Measurements from ENCODE around the gene AP1AR. TPM values are rescaled to one million over a fixed set of nuclear protein-coding genes. Genes with fewer than 3 reads are reported as not detected.

AP1AR gene
- total RNA-seq, 1 experiment from 2014 or later: 34.5 TPM

DNA sequence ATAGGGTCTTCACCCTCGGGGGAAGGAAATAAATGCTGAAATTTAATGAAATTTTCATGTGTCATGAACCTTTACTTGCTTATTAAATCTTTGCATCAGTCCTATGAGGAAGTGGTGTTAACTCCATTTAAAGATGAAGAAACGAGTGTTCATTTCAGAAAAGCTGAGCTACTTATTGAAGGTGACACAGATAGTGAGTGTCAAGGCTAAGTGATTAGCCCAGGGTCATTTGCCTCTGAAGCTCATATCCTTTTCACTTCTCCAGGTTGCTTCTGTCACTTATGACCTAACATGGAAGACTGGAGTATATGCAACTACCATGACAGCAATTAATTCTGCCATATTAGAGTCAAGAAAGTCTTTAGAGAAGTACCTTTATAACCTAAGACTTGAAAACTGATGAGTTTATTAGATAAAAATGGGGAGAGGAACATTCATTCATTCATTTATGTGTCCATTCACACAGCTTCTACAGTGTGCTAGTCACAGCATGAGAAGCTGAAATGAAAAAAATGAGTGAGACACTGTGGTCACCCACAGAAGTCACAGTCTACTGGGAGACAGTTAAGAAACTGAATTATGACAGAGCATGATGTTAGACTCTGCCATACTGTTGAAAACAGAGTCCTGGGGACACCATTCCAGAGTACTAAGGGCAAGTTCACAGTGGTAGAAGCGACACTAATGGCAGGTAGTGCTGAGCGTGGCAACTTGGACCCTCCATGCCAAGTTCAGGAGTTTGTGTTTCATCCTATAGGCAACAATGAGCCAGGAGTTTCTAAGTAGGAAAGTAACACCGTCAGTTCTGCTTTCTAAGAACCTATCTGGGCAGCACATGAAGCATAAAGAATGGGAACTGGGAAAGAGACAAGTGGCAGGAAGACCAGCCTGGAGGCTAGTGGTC, 86.9 kb downstream of the AP1AR start:
- Histone ChIP-seq H3K27me3 (ENCODE audit: low read length) (no peaks in the 10 kb centered on the region), H4K20me1 (ENCODE audit: insufficient read depth, low read depth, low read length) (no peaks in the 10 kb centered on the region), H3K4me3 (ENCODE audit: low read length) (no peak overlapping the region), H3K9ac (ENCODE audit: low read length) (no peak overlapping the region), H2AFZ (ENCODE audit: low read length) (no peak overlapping the region), H3K79me2 (ENCODE audit: low read length) (no peaks in the 10 kb centered on the region), H3K9me2 (replicated peaks; ENCODE audit: insufficient read depth, low read length) (0 out of 2 replicates have a peak, but pooled peaks cover 2% of the 10 kb centered on the region), H3K27ac (ENCODE audit: low read length) (no peak overlapping the region), H3K4me1 (ENCODE audit: low read length) (peaks cover 14% of the 10 kb centered on the region), H3K36me3 (ENCODE audit: insufficient read depth, low read length) (no peaks in the 10 kb centered on the region), H3K4me2 (ENCODE audit: low read depth, low read length, poor library complexity, severe bottlenecking) (no peak overlapping the region), H3K9me3 (ENCODE audit: low read length) (no peaks in the 10 kb centered on the region)
- DNase-seq: no peak

Other genes with a start within 250 kb of the AP1AR start
- gene FAM241A, start 86.3 kb upstream of the AP1AR start, total RNA-seq (2014; rRNA removed; shearing (Covaris generic); ENCODE audit: low replicate concordance): 0.14 and 0.60 TPM in 2 replicates
- 52.4 and 61.0 TPM in 2 replicates for gene TIFA, start 54.1 kb downstream of the AP1AR start, total RNA-seq (2014; rRNA removed; shearing (Covaris generic); ENCODE audit: low replicate concordance)
- 17.0 and 32.4 TPM in 2 replicates for gene ALPK1, start 65.6 kb downstream of the AP1AR start, total RNA-seq (2014; rRNA removed; shearing (Covaris generic); ENCODE audit: low replicate concordance)

All from Karpas-422 (cell line).